NB4 (cell line): ENCODE results near the gene ASIC3.

ENCODE experiments used
- DNase-seq: peaks from one replicate; pipeline ENCODE4 v3.0.0; 2010; ENCODE audit warnings: low read depth
- H3K4me3 ChIP-seq: one replicate; pipeline ENCODE4 v1.5.1; 2011; ENCODE audit warnings: mild to moderate bottlenecking, low read depth, low read length, moderate library complexity
- CTCF ChIP-seq: IDR thresholded peaks from one replicate; pipeline ENCODE4 v1.5.1; 2012; ENCODE audit warnings: low read depth, low read length
- MAX ChIP-seq: IDR thresholded peaks from 2 replicates; pipeline ENCODE4 v1.6.1; 2011; ENCODE audit warnings: low read depth, low read length
- MYC ChIP-seq: IDR thresholded peaks from 2 replicates; pipeline ENCODE4 v1.6.1; 2011; ENCODE audit warnings: low read depth, low read length
- POLR2A ChIP-seq: IDR thresholded peaks from 2 replicates; pipeline ENCODE4 v1.6.1; 2011; ENCODE audit warnings: mild to moderate bottlenecking; ENCODE audit not compliant: insufficient read length; ENCODE audit errors: extremely low read depth

Gene ASIC3

DNA sequence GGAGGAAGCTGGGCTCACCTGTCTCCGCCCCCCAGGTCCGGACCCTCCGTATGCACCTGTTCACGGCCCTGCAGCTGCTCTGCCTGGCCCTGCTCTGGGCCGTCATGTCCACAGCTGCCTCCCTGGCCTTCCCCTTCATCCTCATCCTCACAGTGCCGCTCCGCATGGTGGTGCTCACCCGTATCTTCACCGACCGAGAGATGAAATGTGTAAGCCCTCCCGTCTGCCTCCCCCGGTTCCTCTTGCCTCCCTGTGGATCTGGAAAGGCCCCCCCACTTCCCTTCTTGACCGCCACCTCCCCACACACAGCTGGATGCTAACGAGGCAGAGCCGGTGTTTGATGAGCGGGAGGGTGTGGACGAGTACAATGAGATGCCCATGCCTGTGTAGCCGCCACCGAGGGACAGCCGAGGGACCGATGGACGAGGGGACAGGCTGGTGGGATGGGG lies 27.7 kb downstream of the ASIC3 start:
- H3K4me3 ChIP-seq, result no peak overlapping the region
- DNase-seq, result no peak
- no peak for TF ChIP-seq MYC
- no peak for TF ChIP-seq CTCF
- no peak for TF ChIP-seq MAX
- TF ChIP-seq POLR2A, result no peak

- H3K4me3 ChIP-seq, result no peak overlapping the region
- peak; percentile 46 for DNase-seq
- TF ChIP-seq CTCF, result peak; percentile 26
- no peak for TF ChIP-seq MAX
Observed at GRCh38 chr7:151076863-151077704, 28.8 kb downstream of the ASIC3 start.

DNA sequence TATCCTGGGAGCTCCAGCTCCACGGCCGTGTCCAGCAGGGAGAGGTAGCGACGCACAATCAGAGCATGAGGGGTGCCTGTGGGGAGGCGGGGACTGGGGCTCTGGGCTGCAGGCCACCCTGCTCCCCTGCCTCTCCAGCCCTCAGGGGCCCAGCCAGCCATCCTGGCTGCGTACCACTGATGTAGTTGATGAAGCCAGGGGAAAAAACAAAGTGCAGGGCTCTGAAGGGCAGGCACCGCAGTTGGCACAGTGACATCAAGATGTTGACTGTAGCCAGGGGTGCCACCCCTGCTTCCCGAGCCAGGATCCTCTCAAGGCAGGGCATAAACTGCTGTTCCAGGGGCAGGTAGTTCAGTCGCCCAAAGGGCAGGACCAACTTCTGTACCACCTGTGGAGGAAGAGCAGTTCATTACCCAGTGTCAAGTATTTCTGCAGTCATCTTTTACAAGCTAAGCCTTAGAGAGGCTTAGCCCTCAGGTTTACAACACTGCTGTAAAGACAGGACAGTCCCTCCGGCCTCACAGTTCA lies 29.4 kb downstream of the ASIC3 start:
- H3K4me3 ChIP-seq, result no peak overlapping the region
- no peak for DNase-seq
- TF ChIP-seq POLR2A (no peak), MYC (no peak), MAX (no peak), CTCF (no peak)

- no peak overlapping the region for H3K4me3 ChIP-seq
Observed at GRCh38 chr7:151078233-151079040, 30.1 kb downstream of the ASIC3 start.

More at GRCh38 chr7:151078233-151079040, 30.1 kb downstream of the ASIC3 start:
- TF ChIP-seq MYC, result no peak
- TF ChIP-seq CTCF, result no peak
- no peak for TF ChIP-seq POLR2A
- no peak for TF ChIP-seq MAX
- no peak for DNase-seq
